Fibroblast of lung (primary cell): ENCODE data around the gene RBM15B. TPM values are rescaled to one million over a fixed set of nuclear protein-coding genes. Genes with fewer than 3 reads are reported as not detected.

Experiments
- DNase-seq, 2 donors: peaks; one replicate each; pipeline versions ENCODE4 v3.0.0 to v3.0.0-alpha.2; 2010; ENCODE audit warnings: low read depth in 2 of 2
- H2AFZ ChIP-seq: 2 replicates; pipeline ENCODE4 v1.5.1; 2012; ENCODE audit warnings: low read length, control low read depth, inconsistent platforms
- H3K27ac ChIP-seq: 2 replicates; pipeline ENCODE4 v1.5.1; 2011; ENCODE audit warnings: low read length, control low read depth; ENCODE audit not compliant: insufficient read depth
- H3K27me3 ChIP-seq: 2 replicates; pipeline ENCODE4 v1.5.1; 2011; ENCODE audit warnings: mild to moderate bottlenecking, low read length; ENCODE audit not compliant: control insufficient read depth, insufficient read depth
- H3K36me3 ChIP-seq: 2 replicates; pipeline ENCODE4 v1.5.1; 2011; ENCODE audit warnings: low read length; ENCODE audit not compliant: control insufficient read depth, insufficient read depth
- H3K4me1 ChIP-seq: 2 replicates; pipeline ENCODE4 v1.5.1; 2011; ENCODE audit warnings: low read length; ENCODE audit not compliant: control insufficient read depth, insufficient read depth; ENCODE audit errors: extremely low read depth
- H3K4me2 ChIP-seq: 2 replicates; pipeline ENCODE4 v1.5.1; 2011; ENCODE audit warnings: low read length, control low read depth; ENCODE audit not compliant: insufficient read depth; ENCODE audit errors: extremely low read depth
- H3K4me3 ChIP-seq, 4 experiments: fragments of 200-600 bp in 1 of 4; sonication (generic) in 1 of 4; replicated peaks in 1 of 4; 2 replicates each; pipeline ENCODE4 v1.5.1; 2011 to 2016; ENCODE audit warnings: low read length in 4 of 4, low read depth in 3 of 4, mild to moderate bottlenecking in 3 of 4, control low read depth in 2 of 4, inconsistent platforms in 1 of 4, mixed read lengths in 1 of 4; ENCODE audit not compliant: insufficient read depth in 1 of 4; ENCODE audit errors: control extremely low read depth in 1 of 4
- H3K79me2 ChIP-seq: 2 replicates; pipeline ENCODE4 v1.5.1; 2012; ENCODE audit warnings: mild to moderate bottlenecking, low read length, inconsistent platforms; ENCODE audit not compliant: control insufficient read depth, insufficient read depth
- H3K9ac ChIP-seq: 2 replicates; pipeline ENCODE4 v1.5.1; 2011; ENCODE audit warnings: mild to moderate bottlenecking, low read length, control low read depth; ENCODE audit not compliant: insufficient read depth
- H3K9me3 ChIP-seq: 2 replicates; pipeline ENCODE4 v1.5.1; 2012; ENCODE audit warnings: low read depth, low read length; ENCODE audit not compliant: control insufficient read depth, insufficient read depth
- H4K20me1 ChIP-seq: 2 replicates; pipeline ENCODE4 v1.5.1; 2011; ENCODE audit warnings: low read length; ENCODE audit not compliant: control insufficient read depth, insufficient read depth; ENCODE audit errors: extremely low read depth
- CTCF ChIP-seq, 2 donors: IDR thresholded peaks in 1 of 2; conservative IDR thresholded peaks in 1 of 2; 1 replicate in 1 of 2; 2 replicates in 1 of 2; pipeline ENCODE4 v1.5.1; 2011 to 2012; ENCODE audit warnings: low read length in 2 of 2, control low read depth in 1 of 2, inconsistent platforms in 1 of 2, low read depth in 1 of 2, mild to moderate bottlenecking in 1 of 2
- EZH2 ChIP-seq: IDR thresholded peaks from 2 replicates; pipeline ENCODE4 v1.5.1; 2012; ENCODE audit warnings: low read length, control low read depth, mild to moderate bottlenecking; ENCODE audit errors: missing control alignments
- polyA plus RNA-seq, 2 donors: library from polyadenylated mRNA; depleted of rRNA in 1 of 2; stranded (reverse) in 1 of 2; unstranded in 1 of 2; fragments of >200 nt; gene quantifications; 2 replicates each; pipeline ENCODE4 v1.2.1, GENCODE V29; 2011 to 2012; ENCODE audit warnings: missing spikeins in 1 of 2
- total RNA-seq: library from RNA; depleted of rRNA; stranded (reverse); fragments of >200 nt; gene quantifications from 2 replicates; pipeline ENCODE4 v1.2.1, GENCODE V29; 2014

The RBM15B gene
- total and polyA plus RNA-seq, 2 donors (not counting 1 experiment from before 2014, with no cell fraction given) = 14.7 to 29.9 TPM

GRCh38 chr3:51379301-51379700 is 11.8 kb upstream of the RBM15B start:
- no peaks in the 10 kb centered on the region for H3K27me3 ChIP-seq
- TF ChIP-seq EZH2 = no peak
- TF ChIP-seq CTCF (conservative IDR thresholded peaks at IDR 0.05 in 1 of 2, IDR thresholded peaks at IDR 0.05 in 1 of 2; ENCODE audit: low read depth in 1 of 2, low read length in 2 of 2) = no peak
- no peaks in the 10 kb centered on the region for H4K20me1 ChIP-seq
- no peak overlapping the region for H3K4me2 ChIP-seq
- no peak overlapping the region for H3K4me3 ChIP-seq
- no peaks in the 10 kb centered on the region for H3K9me3 ChIP-seq
- no peaks in the 10 kb centered on the region for H3K36me3 ChIP-seq
- no peak overlapping the region for H3K27ac ChIP-seq
- DNase-seq = no peak
- no peaks in the 10 kb centered on the region for H3K4me1 ChIP-seq
- H2AFZ ChIP-seq = no peak overlapping the region
- no peak overlapping the region for H3K9ac ChIP-seq
- H3K79me2 ChIP-seq = peaks cover 7% of the 10 kb centered on the region

GRCh38 chr3:51379746-51380455 is 11.2 kb upstream of the RBM15B start:
- Histone ChIP-seq H3K9me3 (no peaks in the 10 kb centered on the region), H3K36me3 (no peaks in the 10 kb centered on the region), H4K20me1 (no peaks in the 10 kb centered on the region), H3K4me3 (no peak overlapping the region), H2AFZ (no peak overlapping the region), H3K79me2 (peaks cover 11% of the 10 kb centered on the region), H3K9ac (no peak overlapping the region), H3K4me2 (no peak overlapping the region), H3K27me3 (no peaks in the 10 kb centered on the region), H3K4me1 (no peaks in the 10 kb centered on the region), H3K27ac (no peak overlapping the region)
- DNase-seq = no peak
- no peak for TF ChIP-seq CTCF (conservative IDR thresholded peaks at IDR 0.05 in 1 of 2, IDR thresholded peaks at IDR 0.05 in 1 of 2; ENCODE audit: low read depth in 1 of 2, low read length in 2 of 2)
- no peak for TF ChIP-seq EZH2

- no peak for DNase-seq
- peaks cover 15% of the 10 kb centered on the region for H3K79me2 ChIP-seq
- no peak overlapping the region for H3K9ac ChIP-seq
- no peak overlapping the region for H3K27ac ChIP-seq
- H3K27me3 ChIP-seq = no peaks in the 10 kb centered on the region
- H3K4me2 ChIP-seq = no peak overlapping the region
- no peaks in the 10 kb centered on the region for H3K9me3 ChIP-seq
- no peak overlapping the region for H3K4me3 ChIP-seq
- H3K4me1 ChIP-seq = no peaks in the 10 kb centered on the region
- no peak overlapping the region for H2AFZ ChIP-seq
- TF ChIP-seq CTCF (conservative IDR thresholded peaks at IDR 0.05 in 1 of 2, IDR thresholded peaks at IDR 0.05 in 1 of 2; ENCODE audit: low read depth in 1 of 2, low read length in 2 of 2) (no peak), EZH2 (no peak)
- no peaks in the 10 kb centered on the region for H3K36me3 ChIP-seq
- no peaks in the 10 kb centered on the region for H4K20me1 ChIP-seq
Measured at GRCh38 chr3:51380601-51381332, 10.3 kb upstream of the RBM15B start.
